H1 (cell line): ENCODE results near the gene PDE4B. TPM values are rescaled to one million over a fixed set of nuclear protein-coding genes. Genes with fewer than 3 reads are reported as not detected.

Experiments used
- CTCF ChIA-PET: fragments of 300-600 bp; sonication (Branson Sonifier 250); formaldehyde crosslinking; loops from one replicate; lab custom pipeline; 2021; ENCODE audit not compliant: partially characterized antibody; lab: Charles Lee
- POLR2A ChIA-PET: fragments of 300-600 bp; sonication (Branson Sonifier 250); formaldehyde crosslinking; loops from one replicate; lab custom pipeline; 2021; ENCODE audit warnings: inconsistent platforms; ENCODE audit not compliant: partially characterized antibody; lab: Charles Lee
- DNase-seq, 2 experiments: peaks; one replicate each; pipeline versions ENCODE4 v3.0.0 to v3.0.0-alpha.2; 2010 to 2022; ENCODE audit warnings: low spot score in 2 of 2, low read depth in 1 of 2, mixed read lengths in 1 of 2
- FAIRE-seq: peaks from 2 replicates; lab custom pipeline; 2011; peaks lifted over from hg19 to GRCh38; lab: Jason Lieb, UNC
- H2AFZ ChIP-seq: 2 replicates; pipeline ENCODE4 v1.8.1; 2012; ENCODE audit warnings: low read length, inconsistent platforms
- H2AK5ac ChIP-seq: 2 replicates; pipeline ENCODE4 v1.6.1; 2013; ENCODE audit warnings: low read depth, low read length
- H2BK120ac ChIP-seq: replicated peaks from 2 replicates; pipeline ENCODE3; 2013; ENCODE audit warnings: low read depth, low read length, inconsistent platforms
- H2BK12ac ChIP-seq: 2 replicates; pipeline ENCODE4 v1.6.1; 2013; ENCODE audit warnings: low read depth, low read length
- H2BK15ac ChIP-seq: 2 replicates; pipeline ENCODE4 v1.6.1; 2013; ENCODE audit warnings: low read length
- H2BK20ac ChIP-seq: 2 replicates; pipeline ENCODE4 v1.6.1; 2013; ENCODE audit warnings: low read length
- H2BK5ac ChIP-seq: 2 replicates; pipeline ENCODE4 v1.6.1; 2013; ENCODE audit warnings: low read depth, low read length
- H3K14ac ChIP-seq: 2 replicates; pipeline ENCODE4 v1.6.1; 2013; ENCODE audit warnings: inconsistent platforms; ENCODE audit not compliant: insufficient read length
- H3K18ac ChIP-seq: 2 replicates; pipeline ENCODE4 v1.6.1; 2013; ENCODE audit warnings: low read length; ENCODE audit errors: extremely low read depth
- H3K23ac ChIP-seq: 2 replicates; pipeline ENCODE4 v1.6.1; 2013; ENCODE audit warnings: inconsistent platforms; ENCODE audit not compliant: insufficient read length
- H3K23me2 ChIP-seq: 2 replicates; pipeline ENCODE4 v1.6.1; 2013; ENCODE audit warnings: low read depth, low read length
- H3K27ac ChIP-seq: 2 replicates; pipeline ENCODE4 v1.6.1; 2011; ENCODE audit warnings: low read depth, low read length, inconsistent platforms
- H3K27me3 ChIP-seq, 4 experiments: replicated peaks in 1 of 4; 1 replicate in 1 of 4; 2 replicates in 3 of 4; pipeline versions ENCODE4 v1.6.1 to v1.8.1; 2011 to 2013; ENCODE audit warnings: low read length in 3 of 4, mild to moderate bottlenecking in 3 of 4, inconsistent platforms in 2 of 4, mixed read lengths in 2 of 4, moderate library complexity in 1 of 4; ENCODE audit not compliant: control insufficient read depth in 3 of 4, insufficient read depth in 3 of 4; ENCODE audit errors: extremely low read depth in 1 of 4
- H3K36me3 ChIP-seq, 4 experiments: 2 replicates each; pipeline versions ENCODE4 v1.6.1 to v1.8.1; 2011 to 2013; ENCODE audit warnings: mild to moderate bottlenecking in 4 of 4, low read length in 3 of 4, moderate library complexity in 2 of 4, control low read depth in 1 of 4, inconsistent platforms in 1 of 4; ENCODE audit not compliant: insufficient read depth in 4 of 4, control insufficient read depth in 2 of 4
- H3K4ac ChIP-seq: replicated peaks from 2 replicates; pipeline ENCODE3; 2013; ENCODE audit warnings: low read length, low read depth, mixed read lengths, inconsistent platforms; ENCODE audit not compliant: insufficient read length
- H3K4me1 ChIP-seq, 4 experiments: replicated peaks in 1 of 4; 1 replicate in 1 of 4; 2 replicates in 3 of 4; pipeline versions ENCODE4 v1.6.1 to v1.8.1; 2011 to 2013; ENCODE audit warnings: low read length in 3 of 4, inconsistent platforms in 2 of 4, mixed read lengths in 1 of 4; ENCODE audit not compliant: insufficient read depth in 4 of 4, control insufficient read depth in 3 of 4
- H3K4me2 ChIP-seq, 2 experiments: 2 replicates each; pipeline versions ENCODE4 v1.6.1 to v1.8.1; 2011 to 2013; ENCODE audit warnings: low read depth in 2 of 2, low read length in 2 of 2, control low read depth in 1 of 2, inconsistent platforms in 1 of 2, mild to moderate bottlenecking in 1 of 2; ENCODE audit not compliant: insufficient read depth in 1 of 2
- H3K4me3 ChIP-seq, 4 experiments: fragments of 200-600, 300-600 bp in 1 of 4; sonication (generic), shearing (Covaris generic), sonication (Bioruptor Twin) in 1 of 4; 2 replicates each; pipeline versions ENCODE4 v1.5.1 to v1.8.1; 2011 to 2016; ENCODE audit warnings: low read length in 4 of 4, low read depth in 3 of 4, control low read depth in 2 of 4, inconsistent platforms in 2 of 4, mild to moderate bottlenecking in 2 of 4, mixed read lengths in 1 of 4, moderate library complexity in 1 of 4; ENCODE audit not compliant: insufficient read depth in 2 of 4; ENCODE audit errors: extremely low read depth in 1 of 4
- H3K56ac ChIP-seq: replicated peaks from 2 replicates; pipeline ENCODE3; 2013; ENCODE audit warnings: low read depth, mild to moderate bottlenecking, mixed read lengths, low read length, inconsistent platforms; ENCODE audit not compliant: insufficient read length
- H3K79me1 ChIP-seq: 2 replicates; pipeline ENCODE4 v1.6.1; 2013; ENCODE audit warnings: low read depth, low read length, control low read depth
- H3K79me2 ChIP-seq, 2 experiments: 2 replicates each; pipeline versions ENCODE4 v1.6.1 to v1.8.1; 2012 to 2013; ENCODE audit warnings: low read length in 2 of 2, mild to moderate bottlenecking in 2 of 2, inconsistent platforms in 1 of 2; ENCODE audit not compliant: insufficient read depth in 2 of 2, control insufficient read depth in 1 of 2
- H3K9ac ChIP-seq, 4 experiments: replicated peaks in 1 of 4; 1 replicate in 1 of 4; 2 replicates in 3 of 4; pipeline versions ENCODE4 v1.6.1 to v1.8.1; 2011 to 2013; ENCODE audit warnings: low read depth in 3 of 4, low read length in 3 of 4, control low read depth in 2 of 4, mild to moderate bottlenecking in 2 of 4, moderate library complexity in 2 of 4, inconsistent platforms in 1 of 4; ENCODE audit errors: extremely low read depth in 1 of 4
- H3K9me3 ChIP-seq, 2 experiments: 2 replicates each; pipeline versions ENCODE4 v1.6.1 to v1.8.1; 2012 to 2013; ENCODE audit warnings: mild to moderate bottlenecking in 2 of 2, moderate library complexity in 2 of 2, control low read depth in 1 of 2, inconsistent platforms in 1 of 2, low read depth in 1 of 2, low read length in 1 of 2, mixed read lengths in 1 of 2; ENCODE audit not compliant: insufficient read depth in 2 of 2
- H4K20me1 ChIP-seq, 2 experiments: replicated peaks in 1 of 2; 2 replicates each; pipeline versions ENCODE3 to v1.8.1; 2011 to 2013; ENCODE audit warnings: inconsistent platforms in 2 of 2, low read length in 2 of 2, mild to moderate bottlenecking in 1 of 2; ENCODE audit not compliant: insufficient read depth in 2 of 2, control insufficient read depth in 1 of 2
- H4K5ac ChIP-seq: 2 replicates; pipeline ENCODE4 v1.6.1; 2013; ENCODE audit warnings: low read length, low read depth, mixed read lengths, inconsistent platforms; ENCODE audit not compliant: insufficient read length
- H4K8ac ChIP-seq: 2 replicates; pipeline ENCODE4 v1.8.0; 2013; ENCODE audit warnings: mild to moderate bottlenecking, moderate library complexity, low read length, inconsistent platforms; ENCODE audit not compliant: insufficient read depth; ENCODE audit errors: extremely low read depth
- H4K91ac ChIP-seq: replicated peaks from 2 replicates; pipeline ENCODE3; 2013; ENCODE audit warnings: low read length, mixed read lengths, inconsistent platforms; ENCODE audit not compliant: insufficient read length
- CHD2 ChIP-seq: IDR thresholded peaks from 2 replicates; pipeline ENCODE4 v1.6.1; 2012; ENCODE audit warnings: low read length, improper control_type of control experiment
- HDAC6 ChIP-seq: IDR thresholded peaks from one replicate; pipeline ENCODE4 v1.7.1; 2012; ENCODE audit warnings: low read depth, mild to moderate bottlenecking, inconsistent platforms, low read length, moderate library complexity
- MAX ChIP-seq: IDR thresholded peaks from 2 replicates; pipeline ENCODE4 v1.6.1; 2012; ENCODE audit warnings: inconsistent platforms
- WGBS, 2 experiments: shearing (Covaris generic) in 1 of 2; methylation state at CpG; one replicate each; pipeline versions ENCODE4 v1.1.6 to v1.1.7; 2013 to 2015; ENCODE audit warnings: low lambda C conversion rate in 2 of 2, mixed read lengths in 2 of 2, inconsistent platforms in 1 of 2, low coverage in 1 of 2, missing lambda C conversion rate in 1 of 2; ENCODE audit not compliant: insufficient replicate concordance in 2 of 2, insufficient coverage in 1 of 2, insufficient read length in 1 of 2; ENCODE audit errors: extremely low coverage in 1 of 2, missing lambda C conversion rate in 1 of 2; 5-methylcytosine and 5-hydroxymethylcytosine counted together
- polyA plus RNA-seq, 7 experiments: library from polyadenylated mRNA; depleted of rRNA in 3 of 7; stranded (reverse) in 5 of 7; unstranded in 2 of 7; fragments of >200 nt in 5 of 7; fragments of 200-250 nt in 2 of 7; gene quantifications; 1 replicate in 5 of 7; 2 replicates in 1 of 7; 4 replicates in 1 of 7; pipeline versions ENCODE4 v1.2.1 to v1.2.3, GENCODE V29; 2011 to 2013; ENCODE audit warnings: missing spikeins in 2 of 7, mixed read lengths in 2 of 7
- total RNA-seq: library from RNA; stranded (reverse); fragmentation: NEBNext Ultra II Directional; extraction: Animal tissue kit (Norgen Biotek cat#: 25700); gene quantifications from 2 replicates; pipeline ENCODE4 v1.2.1, GENCODE V29; 2021

PDE4B gene
- total and polyA plus RNA-seq, 2 of the 8 experiments (the other 6 are each of a cell fraction or from before 2014, with no cell fraction given), result 5.0 to 15.1 TPM

GRCh38 chr1:66000033-66000637 is 207.4 kb downstream of the PDE4B start:
- Histone ChIP-seq H4K5ac (no peak overlapping the region), H2BK5ac (no peak overlapping the region), H4K20me1 (peaks cover 0 to 1% of the 10 kb centered on the region in 2 experiments), H2AK5ac (no peak overlapping the region), H3K36me3 (no peaks in the 10 kb centered on the region), H2BK12ac (no peak overlapping the region), H3K23me2 (no peaks in the 10 kb centered on the region), H3K4me1 (no peaks in the 10 kb centered on the region), H3K23ac (no peak overlapping the region), H3K9ac (no peak overlapping the region), H2AFZ (no peak overlapping the region), H3K27me3 (peaks cover 4 to 28% (median 12%) of the 10 kb centered on the region in 4 experiments; a peak in 6 of 7 replicates), H3K79me2 (no peaks in the 10 kb centered on the region), H3K18ac (no peak overlapping the region), H3K14ac (no peak overlapping the region), H3K56ac (no peak overlapping the region), H3K9me3 (no peaks in the 10 kb centered on the region), H3K4me2 (no peak overlapping the region), H2BK15ac (no peak overlapping the region), H3K27ac (no peak overlapping the region), H3K4me3 (no peak overlapping the region), H2BK120ac (no peak overlapping the region), H2BK20ac (no peak overlapping the region), H3K79me1 (no peaks in the 10 kb centered on the region), H3K4ac (no peak overlapping the region), H4K8ac (no peak overlapping the region), H4K91ac (no peak overlapping the region)
- DNase-seq (no peak), FAIRE-seq (no peak)
- 69% methylated on average over 1 of the region's 1 CpG; no CpG with 5 or more reads in 1 of the 2 experiments for WGBS, 2 experiments
- TF ChIP-seq CHD2 (no peak), HDAC6 (no peak), MAX (no peak)
- ChIA-PET CTCF (interaction anchor here (1.3 kb wide), 1 partner anchor 44 kb away, joined by 3 read pairs; no protein-coding TSS in a partner anchor), POLR2A (no interaction called here)
